NB4 (cell line): ENCODE results near the gene LRMDA.

Experiments used
- CTCF ChIP-seq: IDR thresholded peaks from one replicate; pipeline ENCODE4 v1.5.1; 2012; ENCODE audit warnings: low read depth, low read length
- POLR2A ChIP-seq: IDR thresholded peaks from 2 replicates; pipeline ENCODE4 v1.6.1; 2011; ENCODE audit warnings: mild to moderate bottlenecking; ENCODE audit not compliant: insufficient read length; ENCODE audit errors: extremely low read depth

GRCh38 chr10:75476569-75476968 lies 45.1 kb downstream of the LRMDA start:
- TF ChIP-seq CTCF (no peak), POLR2A (no peak)
